H1 (cell line): ENCODE data around the gene PFDN1. TPM values are rescaled to one million over a fixed set of nuclear protein-coding genes. Genes with fewer than 3 reads are reported as not detected.

Experiments used
- EP300 ChIP-seq, 2 experiments: IDR thresholded peaks; 1 replicate in 1 of 2; 2 replicates in 1 of 2; pipeline ENCODE4 v1.6.1; 2011 to 2012; ENCODE audit warnings: low read depth in 2 of 2, low read length in 2 of 2, mild to moderate bottlenecking in 2 of 2, borderline replicate concordance in 1 of 2, inconsistent platforms in 1 of 2, moderate library complexity in 1 of 2
- EZH2 ChIP-seq: fragments of 200-600 bp; sonication (generic); IDR thresholded peaks from 2 replicates; pipeline ENCODE4 v1.7.1; 2012; ENCODE audit warnings: low read depth, mild to moderate bottlenecking, moderate library complexity, low read length, inconsistent platforms; ENCODE audit not compliant: severe bottlenecking
- HDAC2 ChIP-seq, 2 experiments: fragments of 300-600 bp in 1 of 2; sonication (generic) in 1 of 2; IDR thresholded peaks; 2 replicates each; pipeline ENCODE4 v1.6.1; 2011 to 2012; ENCODE audit warnings: low read depth in 2 of 2, low read length in 2 of 2, mild to moderate bottlenecking in 2 of 2, moderate library complexity in 2 of 2, borderline replicate concordance in 1 of 2, inconsistent platforms in 1 of 2
- NRF1 ChIP-seq: IDR thresholded peaks from 2 replicates; pipeline ENCODE4 v1.6.1; 2011; ENCODE audit warnings: mild to moderate bottlenecking, low read depth, low read length, improper control_type of control experiment
- RAD21 ChIP-seq, 2 experiments: IDR thresholded peaks in 1 of 2; conservative IDR thresholded peaks in 1 of 2; 2 replicates each; pipeline ENCODE4 v1.6.1; 2011; ENCODE audit warnings: low read depth in 2 of 2, low read length in 2 of 2, improper control_type of control experiment in 1 of 2, inconsistent platforms in 1 of 2, mild to moderate bottlenecking in 1 of 2, moderate library complexity in 1 of 2
- SAP30 ChIP-seq: fragments of 300-600 bp; sonication (generic); IDR thresholded peaks from 2 replicates; pipeline ENCODE4 v1.7.1; 2012; ENCODE audit warnings: low read length, moderate library complexity, mild to moderate bottlenecking, inconsistent platforms; ENCODE audit not compliant: insufficient read depth, insufficient replicate concordance
- SIRT6 ChIP-seq: IDR thresholded peaks from one replicate; pipeline ENCODE4 v1.7.1; 2012; ENCODE audit warnings: low read length, inconsistent platforms
- polyA plus RNA-seq, 7 experiments: library from polyadenylated mRNA; depleted of rRNA in 3 of 7; stranded (reverse) in 5 of 7; unstranded in 2 of 7; fragments of >200 nt in 5 of 7; fragments of 200-250 nt in 2 of 7; gene quantifications; 1 replicate in 5 of 7; 2 replicates in 1 of 7; 4 replicates in 1 of 7; pipeline versions ENCODE4 v1.2.1 to v1.2.3, GENCODE V29; 2011 to 2013; ENCODE audit warnings: missing spikeins in 2 of 7, mixed read lengths in 2 of 7
- total RNA-seq: library from RNA; stranded (reverse); fragmentation: NEBNext Ultra II Directional; extraction: Animal tissue kit (Norgen Biotek cat#: 25700); gene quantifications from 2 replicates; pipeline ENCODE4 v1.2.1, GENCODE V29; 2021
- TF ChIP-seq, protein P1 (sequence below): fragments of 300-600 bp; sonication (generic); IDR thresholded peaks from 2 replicates; pipeline ENCODE4 v1.7.1; 2012; ENCODE audit warnings: low read length, moderate library complexity, mild to moderate bottlenecking, inconsistent platforms; ENCODE audit not compliant: insufficient replicate concordance
- TF ChIP-seq, protein P2 (sequence below): IDR thresholded peaks from 2 replicates; pipeline ENCODE4 v1.6.1; 2011; ENCODE audit warnings: low read length, improper control_type of control experiment

PFDN1 gene
- total and polyA plus RNA-seq, 2 of the 8 experiments (the other 6 are each of a cell fraction or from before 2014, with no cell fraction given): 53.0 to 89.6 TPM

DNA sequence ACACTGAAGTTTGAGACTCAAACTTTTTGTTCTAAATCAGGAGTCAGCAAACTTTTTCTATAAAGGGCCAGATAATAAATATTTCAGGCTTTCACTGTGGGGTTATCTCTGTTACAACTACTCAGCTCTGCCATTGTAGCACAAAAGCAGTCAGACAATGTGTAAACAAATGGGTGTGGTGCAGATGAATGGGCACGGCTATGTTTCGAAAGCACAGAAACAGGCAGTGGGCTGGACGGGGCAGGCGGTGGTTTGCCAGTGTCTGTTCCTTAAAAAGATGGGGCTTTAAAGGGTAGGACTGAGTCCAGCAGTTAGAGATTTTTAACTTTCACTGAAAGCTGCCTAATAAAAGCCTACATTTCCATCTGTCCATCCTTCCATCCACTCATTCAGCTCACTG lies 48.9 kb downstream of the PFDN1 start (continued):
- TF ChIP-seq, protein P1, sequence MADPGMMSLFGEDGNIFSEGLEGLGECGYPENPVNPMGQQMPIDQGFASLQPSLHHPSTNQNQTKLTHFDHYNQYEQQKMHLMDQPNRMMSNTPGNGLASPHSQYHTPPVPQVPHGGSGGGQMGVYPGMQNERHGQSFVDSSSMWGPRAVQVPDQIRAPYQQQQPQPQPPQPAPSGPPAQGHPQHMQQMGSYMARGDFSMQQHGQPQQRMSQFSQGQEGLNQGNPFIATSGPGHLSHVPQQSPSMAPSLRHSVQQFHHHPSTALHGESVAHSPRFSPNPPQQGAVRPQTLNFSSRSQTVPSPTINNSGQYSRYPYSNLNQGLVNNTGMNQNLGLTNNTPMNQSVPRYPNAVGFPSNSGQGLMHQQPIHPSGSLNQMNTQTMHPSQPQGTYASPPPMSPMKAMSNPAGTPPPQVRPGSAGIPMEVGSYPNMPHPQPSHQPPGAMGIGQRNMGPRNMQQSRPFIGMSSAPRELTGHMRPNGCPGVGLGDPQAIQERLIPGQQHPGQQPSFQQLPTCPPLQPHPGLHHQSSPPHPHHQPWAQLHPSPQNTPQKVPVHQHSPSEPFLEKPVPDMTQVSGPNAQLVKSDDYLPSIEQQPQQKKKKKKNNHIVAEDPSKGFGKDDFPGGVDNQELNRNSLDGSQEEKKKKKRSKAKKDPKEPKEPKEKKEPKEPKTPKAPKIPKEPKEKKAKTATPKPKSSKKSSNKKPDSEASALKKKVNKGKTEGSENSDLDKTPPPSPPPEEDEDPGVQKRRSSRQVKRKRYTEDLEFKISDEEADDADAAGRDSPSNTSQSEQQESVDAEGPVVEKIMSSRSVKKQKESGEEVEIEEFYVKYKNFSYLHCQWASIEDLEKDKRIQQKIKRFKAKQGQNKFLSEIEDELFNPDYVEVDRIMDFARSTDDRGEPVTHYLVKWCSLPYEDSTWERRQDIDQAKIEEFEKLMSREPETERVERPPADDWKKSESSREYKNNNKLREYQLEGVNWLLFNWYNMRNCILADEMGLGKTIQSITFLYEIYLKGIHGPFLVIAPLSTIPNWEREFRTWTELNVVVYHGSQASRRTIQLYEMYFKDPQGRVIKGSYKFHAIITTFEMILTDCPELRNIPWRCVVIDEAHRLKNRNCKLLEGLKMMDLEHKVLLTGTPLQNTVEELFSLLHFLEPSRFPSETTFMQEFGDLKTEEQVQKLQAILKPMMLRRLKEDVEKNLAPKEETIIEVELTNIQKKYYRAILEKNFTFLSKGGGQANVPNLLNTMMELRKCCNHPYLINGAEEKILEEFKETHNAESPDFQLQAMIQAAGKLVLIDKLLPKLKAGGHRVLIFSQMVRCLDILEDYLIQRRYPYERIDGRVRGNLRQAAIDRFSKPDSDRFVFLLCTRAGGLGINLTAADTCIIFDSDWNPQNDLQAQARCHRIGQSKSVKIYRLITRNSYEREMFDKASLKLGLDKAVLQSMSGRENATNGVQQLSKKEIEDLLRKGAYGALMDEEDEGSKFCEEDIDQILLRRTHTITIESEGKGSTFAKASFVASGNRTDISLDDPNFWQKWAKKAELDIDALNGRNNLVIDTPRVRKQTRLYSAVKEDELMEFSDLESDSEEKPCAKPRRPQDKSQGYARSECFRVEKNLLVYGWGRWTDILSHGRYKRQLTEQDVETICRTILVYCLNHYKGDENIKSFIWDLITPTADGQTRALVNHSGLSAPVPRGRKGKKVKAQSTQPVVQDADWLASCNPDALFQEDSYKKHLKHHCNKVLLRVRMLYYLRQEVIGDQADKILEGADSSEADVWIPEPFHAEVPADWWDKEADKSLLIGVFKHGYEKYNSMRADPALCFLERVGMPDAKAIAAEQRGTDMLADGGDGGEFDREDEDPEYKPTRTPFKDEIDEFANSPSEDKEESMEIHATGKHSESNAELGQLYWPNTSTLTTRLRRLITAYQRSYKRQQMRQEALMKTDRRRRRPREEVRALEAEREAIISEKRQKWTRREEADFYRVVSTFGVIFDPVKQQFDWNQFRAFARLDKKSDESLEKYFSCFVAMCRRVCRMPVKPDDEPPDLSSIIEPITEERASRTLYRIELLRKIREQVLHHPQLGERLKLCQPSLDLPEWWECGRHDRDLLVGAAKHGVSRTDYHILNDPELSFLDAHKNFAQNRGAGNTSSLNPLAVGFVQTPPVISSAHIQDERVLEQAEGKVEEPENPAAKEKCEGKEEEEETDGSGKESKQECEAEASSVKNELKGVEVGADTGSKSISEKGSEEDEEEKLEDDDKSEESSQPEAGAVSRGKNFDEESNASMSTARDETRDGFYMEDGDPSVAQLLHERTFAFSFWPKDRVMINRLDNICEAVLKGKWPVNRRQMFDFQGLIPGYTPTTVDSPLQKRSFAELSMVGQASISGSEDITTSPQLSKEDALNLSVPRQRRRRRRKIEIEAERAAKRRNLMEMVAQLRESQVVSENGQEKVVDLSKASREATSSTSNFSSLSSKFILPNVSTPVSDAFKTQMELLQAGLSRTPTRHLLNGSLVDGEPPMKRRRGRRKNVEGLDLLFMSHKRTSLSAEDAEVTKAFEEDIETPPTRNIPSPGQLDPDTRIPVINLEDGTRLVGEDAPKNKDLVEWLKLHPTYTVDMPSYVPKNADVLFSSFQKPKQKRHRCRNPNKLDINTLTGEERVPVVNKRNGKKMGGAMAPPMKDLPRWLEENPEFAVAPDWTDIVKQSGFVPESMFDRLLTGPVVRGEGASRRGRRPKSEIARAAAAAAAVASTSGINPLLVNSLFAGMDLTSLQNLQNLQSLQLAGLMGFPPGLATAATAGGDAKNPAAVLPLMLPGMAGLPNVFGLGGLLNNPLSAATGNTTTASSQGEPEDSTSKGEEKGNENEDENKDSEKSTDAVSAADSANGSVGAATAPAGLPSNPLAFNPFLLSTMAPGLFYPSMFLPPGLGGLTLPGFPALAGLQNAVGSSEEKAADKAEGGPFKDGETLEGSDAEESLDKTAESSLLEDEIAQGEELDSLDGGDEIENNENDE: no peak
- no peak for TF ChIP-seq NRF1
- TF ChIP-seq EZH2: no peak
- no peak for TF ChIP-seq RAD21 (IDR thresholded peaks at IDR 0.05 in 1 of 2, conservative IDR thresholded peaks at IDR 0.05 in 1 of 2; ENCODE audit: low read depth in 2 of 2, low read length in 2 of 2)
- TF ChIP-seq, protein P2, sequence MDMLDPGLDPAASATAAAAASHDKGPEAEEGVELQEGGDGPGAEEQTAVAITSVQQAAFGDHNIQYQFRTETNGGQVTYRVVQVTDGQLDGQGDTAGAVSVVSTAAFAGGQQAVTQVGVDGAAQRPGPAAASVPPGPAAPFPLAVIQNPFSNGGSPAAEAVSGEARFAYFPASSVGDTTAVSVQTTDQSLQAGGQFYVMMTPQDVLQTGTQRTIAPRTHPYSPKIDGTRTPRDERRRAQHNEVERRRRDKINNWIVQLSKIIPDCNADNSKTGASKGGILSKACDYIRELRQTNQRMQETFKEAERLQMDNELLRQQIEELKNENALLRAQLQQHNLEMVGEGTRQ: no peak
- no peak for TF ChIP-seq SAP30
- TF ChIP-seq HDAC2 (IDR thresholded peaks at IDR 0.05; ENCODE audit: borderline replicate concordance in 1 of 2, low read depth in 2 of 2, low read length in 2 of 2): no peak
- TF ChIP-seq SIRT6: no peak
- TF ChIP-seq EP300 (IDR thresholded peaks at IDR 0.05; ENCODE audit: borderline replicate concordance in 1 of 2, low read depth in 2 of 2, low read length in 2 of 2): no peak
